C4-2B (cell line): ENCODE data around the gene SLC14A1.
"Not testable (repeated sequence)": the region's sequence is repeated elsewhere in the genome, so short reads cannot be mapped to it uniquely, and the experiment has no call there.

ENCODE experiments used
- CTCF ChIP-seq: fragments of 450-650 bp; conservative IDR thresholded peaks from 2 replicates; pipeline ENCODE4 v1.5.1; 2017; ENCODE audit warnings: mild to moderate bottlenecking
- ZFX ChIP-seq: fragments of 450-650 bp; IDR thresholded peaks from 2 replicates; pipeline ENCODE4 v1.6.1; 2017

DNA sequence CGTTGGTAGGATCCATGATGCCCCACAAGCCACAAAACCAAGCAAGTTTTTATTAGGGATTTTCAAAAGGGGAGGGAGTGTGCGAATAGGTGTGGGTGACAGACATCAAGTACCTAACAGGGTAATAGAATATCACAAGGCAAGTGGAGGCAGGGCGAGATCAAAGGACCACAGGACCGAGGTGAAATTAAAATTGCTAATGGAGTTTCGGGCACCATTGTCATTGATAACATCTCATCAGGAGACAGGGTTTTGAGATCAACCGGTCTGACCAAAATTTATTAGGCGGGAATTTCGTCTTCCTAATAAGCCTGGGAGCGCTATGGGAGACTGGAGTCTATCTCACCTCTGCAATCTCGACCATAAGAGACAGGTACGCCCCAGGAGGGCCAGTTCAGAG, 33.7 kb downstream of the SLC14A1 start:
- not testable (repeated sequence) for TF ChIP-seq CTCF, ZFX
